Mucosa of stomach (tissue), 1 donor: ENCODE data around the gene JUN.

ENCODE experiments used
- H3K27me3 ChIP-seq: one replicate; pipeline ENCODE4 v1.7.0; 2013; ENCODE audit warnings: mild to moderate bottlenecking, low read length; ENCODE audit not compliant: control insufficient read depth, insufficient read depth
- H3K36me3 ChIP-seq: one replicate; pipeline ENCODE4 v1.7.0; 2013; ENCODE audit warnings: low read length; ENCODE audit not compliant: control insufficient read depth, insufficient read depth
- H3K4me1 ChIP-seq: one replicate; pipeline ENCODE4 v1.7.0; 2013; ENCODE audit warnings: mild to moderate bottlenecking, low read length; ENCODE audit not compliant: control insufficient read depth, insufficient read depth
- H3K4me3 ChIP-seq: one replicate; pipeline ENCODE4 v1.7.0; 2013; ENCODE audit warnings: low read length
- H3K9ac ChIP-seq: one replicate; pipeline ENCODE4 v1.7.0; 2013; ENCODE audit warnings: mild to moderate bottlenecking, low read length, moderate library complexity
- H3K9me3 ChIP-seq: one replicate; pipeline ENCODE4 v1.7.0; 2013; ENCODE audit warnings: mild to moderate bottlenecking, low read length, moderate library complexity; ENCODE audit not compliant: control insufficient read depth
- donor health status: Pancreatic carcinoma.

Gene JUN

DNA sequence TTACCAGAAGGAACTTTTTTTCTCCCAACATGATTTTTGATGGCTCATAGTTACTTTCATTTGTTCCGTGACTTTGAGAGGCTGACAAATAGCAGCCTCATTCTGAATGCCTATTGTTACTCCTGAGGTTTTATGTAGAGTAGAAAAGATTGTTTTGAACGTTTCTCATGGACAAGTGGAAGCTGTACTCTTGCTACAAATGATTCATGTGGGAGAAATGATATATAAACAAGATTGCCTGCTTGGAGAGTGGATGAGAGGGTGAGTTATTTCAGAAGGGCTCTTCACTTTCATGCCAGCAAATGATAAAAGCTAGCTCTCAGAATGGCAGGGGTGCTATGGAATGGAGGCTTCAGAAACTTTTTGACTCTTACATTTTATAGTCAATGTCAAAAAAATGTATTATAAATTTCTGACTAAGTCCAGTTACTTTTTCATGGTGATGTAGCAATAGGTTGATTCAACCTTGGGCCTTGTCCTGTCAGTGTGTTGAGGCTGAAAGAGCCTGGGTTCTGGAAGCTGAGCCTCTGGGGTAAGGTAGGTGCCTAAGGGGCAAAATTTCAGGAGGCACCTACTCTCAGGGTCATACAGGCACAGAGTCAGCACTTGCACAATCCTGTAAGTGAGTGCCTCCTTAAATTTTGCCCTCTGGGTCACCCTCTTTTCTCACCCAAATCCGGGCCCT, 19.4 kb downstream of the JUN start:
- Histone ChIP-seq H3K9ac (no peak overlapping the region), H3K36me3 (no peaks in the 10 kb centered on the region), H3K4me1 (peaks cover 6% of the 10 kb centered on the region), H3K4me3 (no peak overlapping the region), H3K9me3 (no peaks in the 10 kb centered on the region), H3K27me3 (no peaks in the 10 kb centered on the region)

DNA sequence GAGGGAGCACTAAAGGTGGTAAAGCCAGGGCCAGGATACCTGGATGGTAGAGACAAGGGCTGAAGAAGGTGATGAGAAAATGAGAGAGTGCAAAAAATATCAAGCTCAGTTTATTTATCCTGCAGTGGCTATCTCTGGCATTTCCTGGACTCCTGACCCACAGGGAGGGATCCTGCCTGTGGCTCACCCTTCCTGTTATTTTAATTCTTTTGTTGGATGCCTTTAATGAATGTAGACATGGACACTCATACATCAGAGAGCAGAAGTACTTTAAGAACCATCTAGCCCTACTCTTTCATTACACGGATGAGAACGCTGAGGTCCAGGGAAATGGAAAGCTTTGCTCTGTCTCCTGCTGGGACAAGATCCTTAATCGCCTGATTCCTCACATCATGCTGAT, 20.6 kb downstream of the JUN start:
- no peak overlapping the region for H3K4me3 ChIP-seq

DNA sequence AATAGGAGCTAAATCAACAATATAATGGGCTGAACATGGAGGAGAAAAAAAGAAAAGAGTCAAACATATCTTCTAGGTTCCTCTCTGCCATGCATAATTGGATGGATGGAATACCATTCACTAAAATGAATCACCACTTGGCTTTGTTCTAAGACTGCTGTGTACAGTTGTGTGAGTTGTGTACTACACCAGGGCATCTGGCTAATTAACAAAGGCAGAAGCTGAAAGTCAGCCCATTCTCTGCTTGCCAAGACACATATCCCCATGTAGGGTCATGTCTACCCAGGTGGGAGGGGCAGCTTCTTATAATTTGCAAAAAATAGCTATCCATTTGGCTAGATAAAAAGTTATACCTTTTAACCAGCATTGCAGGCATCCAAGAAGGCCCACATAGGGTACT, 21.0 kb downstream of the JUN start:
- Histone ChIP-seq H3K27me3 (no peaks in the 10 kb centered on the region), H3K36me3 (no peaks in the 10 kb centered on the region), H3K9ac (no peak overlapping the region), H3K4me1 (peaks cover 6% of the 10 kb centered on the region), H3K4me3 (no peak overlapping the region), H3K9me3 (no peaks in the 10 kb centered on the region)

More for the DNA sequence above, 20.6 kb downstream of the JUN start:
- Histone ChIP-seq H3K9ac (no peak overlapping the region), H3K27me3 (no peaks in the 10 kb centered on the region), H3K36me3 (no peaks in the 10 kb centered on the region), H3K4me1 (peaks cover 6% of the 10 kb centered on the region), H3K9me3 (no peaks in the 10 kb centered on the region)

DNA sequence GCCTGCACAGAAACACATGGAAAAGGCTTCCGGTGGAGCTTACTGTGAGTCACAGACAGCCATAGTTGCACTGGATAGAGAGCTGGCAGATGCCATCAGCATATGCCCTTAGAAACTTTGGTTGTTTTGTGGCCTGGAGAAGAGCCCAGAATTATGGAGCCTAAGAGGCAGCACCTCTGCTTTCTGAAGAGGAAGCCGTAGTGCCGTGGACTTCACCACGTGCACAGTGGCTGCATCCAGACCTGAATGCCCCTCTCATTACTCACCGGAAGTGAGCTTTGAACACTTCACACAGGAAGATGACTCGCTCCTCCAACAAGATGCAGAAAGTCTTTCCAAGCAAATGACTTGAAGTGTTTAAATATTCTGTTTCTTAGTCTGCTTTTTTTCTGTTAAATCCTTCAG, 28.4 kb downstream of the JUN start:
- Histone ChIP-seq H3K9ac (no peak overlapping the region), H3K4me3 (no peak overlapping the region), H3K27me3 (no peaks in the 10 kb centered on the region)

DNA sequence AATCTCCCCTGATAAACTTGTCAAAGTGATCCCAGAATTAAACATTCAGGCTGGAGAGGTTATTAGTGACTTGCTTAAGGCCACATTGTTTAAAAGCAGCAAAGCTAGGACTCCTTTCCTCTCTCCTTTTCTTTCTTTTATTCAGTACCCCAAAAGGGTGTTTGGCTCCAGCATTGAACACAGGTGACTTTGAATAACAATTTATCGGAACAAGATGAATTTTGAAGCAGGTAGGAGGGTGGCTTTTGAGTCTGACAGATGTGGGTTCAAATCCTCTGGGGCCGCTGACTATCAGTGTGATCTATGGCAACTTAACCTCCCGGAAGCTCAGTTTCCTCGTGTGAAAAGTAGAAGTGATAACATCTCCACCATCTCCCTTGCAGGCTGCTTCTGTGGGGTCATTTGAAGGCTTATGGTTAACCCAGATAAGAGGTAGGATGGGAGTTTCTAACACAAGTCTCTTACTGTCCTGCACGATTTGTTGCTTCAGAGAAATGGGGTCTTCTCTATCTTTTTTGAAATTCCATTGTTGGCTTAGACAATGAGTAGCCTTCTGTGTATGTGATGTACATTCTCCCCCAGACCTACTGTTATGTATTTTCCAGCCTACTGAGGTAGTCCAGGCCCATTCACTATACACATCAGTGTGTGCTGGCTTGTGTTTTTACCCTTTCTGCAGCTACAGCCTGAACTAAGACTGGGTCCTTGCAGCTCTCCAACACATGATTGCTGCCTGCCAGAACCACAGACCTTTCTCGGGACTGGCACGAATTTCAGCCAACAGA, 29.0 kb downstream of the JUN start:
- Histone ChIP-seq H3K36me3 (no peaks in the 10 kb centered on the region), H3K9ac (no peak overlapping the region), H3K9me3 (no peaks in the 10 kb centered on the region), H3K4me1 (peaks cover 7% of the 10 kb centered on the region), H3K4me3 (no peak overlapping the region), H3K27me3 (no peaks in the 10 kb centered on the region)

More for the DNA sequence above, 28.4 kb downstream of the JUN start:
- Histone ChIP-seq H3K9me3 (no peaks in the 10 kb centered on the region), H3K4me1 (peaks cover 7% of the 10 kb centered on the region), H3K36me3 (no peaks in the 10 kb centered on the region)

DNA sequence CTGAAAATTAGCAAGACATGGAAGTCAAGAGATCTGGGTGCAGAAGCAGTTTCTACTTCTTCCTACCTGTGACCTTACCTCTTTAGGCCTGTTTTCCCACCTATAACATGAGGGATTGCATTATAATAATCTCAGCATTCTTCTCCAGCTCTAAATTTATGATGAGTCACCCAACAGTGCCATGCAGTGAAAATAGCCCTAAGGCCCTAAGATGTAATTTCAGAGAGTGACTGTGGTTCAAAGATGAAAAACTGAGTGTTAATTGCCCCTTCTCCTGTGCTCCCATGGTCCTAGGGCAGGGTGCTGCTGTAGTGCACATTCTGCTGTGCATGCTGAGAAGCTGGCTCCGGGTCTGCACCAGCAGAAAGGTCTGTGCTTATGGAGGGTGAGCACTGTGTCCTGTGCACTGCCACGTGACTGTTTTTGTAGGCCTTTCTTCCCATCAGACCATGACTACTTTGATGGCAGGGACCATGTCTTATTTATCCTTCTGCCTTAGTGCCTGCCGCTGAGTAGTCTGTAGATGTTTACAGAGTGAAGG, 29.7 kb downstream of the JUN start:
- H3K9me3 ChIP-seq = no peaks in the 10 kb centered on the region
- peaks cover 7% of the 10 kb centered on the region for H3K4me1 ChIP-seq
- no peak overlapping the region for H3K9ac ChIP-seq
- H3K27me3 ChIP-seq = no peaks in the 10 kb centered on the region
- H3K36me3 ChIP-seq = no peaks in the 10 kb centered on the region
- no peak overlapping the region for H3K4me3 ChIP-seq

DNA sequence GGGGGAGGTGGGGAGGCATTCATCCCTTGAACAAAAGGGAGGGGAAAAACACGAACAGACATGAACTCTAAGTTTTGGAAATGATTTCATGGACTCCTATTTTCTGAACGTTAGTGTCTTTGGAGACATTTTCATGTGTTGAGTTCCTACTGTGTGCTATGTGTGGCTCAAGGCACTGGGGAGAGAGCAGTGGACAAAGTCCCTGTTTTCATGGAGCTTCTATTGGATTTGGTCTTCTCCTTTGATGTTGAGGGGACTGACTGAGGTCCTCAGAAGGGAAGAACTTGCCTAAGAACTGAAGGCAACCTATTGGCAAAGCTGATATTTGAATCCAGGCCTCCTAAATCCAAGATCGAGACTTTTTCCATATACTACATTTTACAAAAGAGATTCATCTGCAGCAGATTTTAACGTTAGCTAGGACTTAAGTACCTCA, 30.4 kb downstream of the JUN start:
- H3K36me3 ChIP-seq = no peaks in the 10 kb centered on the region
- H3K9me3 ChIP-seq = no peaks in the 10 kb centered on the region
- no peaks in the 10 kb centered on the region for H3K27me3 ChIP-seq
- no peak overlapping the region for H3K4me3 ChIP-seq
- H3K9ac ChIP-seq = no peak overlapping the region
- peaks cover 7% of the 10 kb centered on the region for H3K4me1 ChIP-seq

DNA sequence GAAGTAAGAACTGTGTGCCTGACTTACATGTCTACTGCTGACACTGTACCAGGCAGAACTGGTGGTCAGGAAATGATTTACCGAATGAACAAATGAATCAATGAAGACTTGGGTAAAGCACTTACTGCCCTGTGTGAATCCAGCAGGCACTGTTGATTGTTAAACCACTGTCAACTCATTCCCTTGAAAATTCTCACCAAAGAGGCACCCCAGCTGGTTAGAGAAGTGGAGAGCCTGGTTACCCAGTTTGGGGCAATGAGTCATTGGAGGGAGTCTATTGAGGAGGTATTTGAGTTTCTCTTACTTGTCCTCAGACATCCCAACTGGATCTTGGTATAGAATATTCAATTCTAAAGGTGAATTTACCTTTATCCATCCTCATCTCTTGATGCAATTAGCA, 34.2 kb downstream of the JUN start:
- Histone ChIP-seq H3K4me3 (no peak overlapping the region), H3K27me3 (no peaks in the 10 kb centered on the region), H3K9me3 (no peaks in the 10 kb centered on the region), H3K9ac (no peak overlapping the region), H3K4me1 (no peaks in the 10 kb centered on the region), H3K36me3 (no peaks in the 10 kb centered on the region)

DNA sequence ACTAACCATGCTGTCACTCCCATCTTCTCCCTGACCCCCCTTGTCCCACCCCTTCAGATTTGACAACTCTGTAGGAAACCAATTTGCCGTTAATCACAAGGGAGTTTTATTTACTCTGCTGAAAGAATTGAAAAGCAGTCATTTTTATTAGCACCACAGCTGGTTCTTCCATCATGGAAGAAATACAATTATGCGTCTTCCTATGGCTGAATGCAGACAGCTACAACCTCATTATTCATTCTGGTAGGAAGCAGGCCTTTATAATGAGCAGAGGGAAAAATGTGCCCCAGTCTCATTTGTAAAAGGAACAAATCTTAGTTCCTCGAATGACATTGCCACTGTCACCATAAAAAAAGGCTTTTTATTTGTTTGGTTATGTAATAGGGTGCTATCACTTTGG, 35.2 kb downstream of the JUN start:
- Histone ChIP-seq H3K9me3 (no peaks in the 10 kb centered on the region), H3K4me1 (no peaks in the 10 kb centered on the region), H3K27me3 (no peaks in the 10 kb centered on the region), H3K9ac (no peak overlapping the region), H3K4me3 (no peak overlapping the region), H3K36me3 (no peaks in the 10 kb centered on the region)

DNA sequence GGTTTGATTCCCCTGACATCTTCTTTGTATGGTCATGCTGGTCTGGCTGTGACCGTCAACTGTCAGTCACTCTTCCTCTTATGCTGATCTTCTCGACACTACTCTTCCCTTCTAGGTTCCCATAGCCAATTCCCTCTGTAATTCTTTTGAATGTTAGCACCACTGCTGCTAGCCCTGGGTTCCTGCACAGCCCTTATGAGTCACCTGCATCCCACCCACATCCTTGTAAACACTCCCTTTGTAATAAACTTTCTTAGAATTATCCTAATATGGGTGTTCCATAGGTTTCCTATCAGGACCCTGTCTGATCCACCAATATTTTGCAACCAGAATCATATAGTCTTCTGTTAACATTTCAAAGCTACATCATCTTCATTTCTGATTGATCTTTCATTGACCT, 37.1 kb downstream of the JUN start:
- Histone ChIP-seq H3K4me3 (no peak overlapping the region), H3K4me1 (no peaks in the 10 kb centered on the region), H3K27me3 (no peaks in the 10 kb centered on the region), H3K36me3 (no peaks in the 10 kb centered on the region), H3K9me3 (no peaks in the 10 kb centered on the region), H3K9ac (no peak overlapping the region)

DNA sequence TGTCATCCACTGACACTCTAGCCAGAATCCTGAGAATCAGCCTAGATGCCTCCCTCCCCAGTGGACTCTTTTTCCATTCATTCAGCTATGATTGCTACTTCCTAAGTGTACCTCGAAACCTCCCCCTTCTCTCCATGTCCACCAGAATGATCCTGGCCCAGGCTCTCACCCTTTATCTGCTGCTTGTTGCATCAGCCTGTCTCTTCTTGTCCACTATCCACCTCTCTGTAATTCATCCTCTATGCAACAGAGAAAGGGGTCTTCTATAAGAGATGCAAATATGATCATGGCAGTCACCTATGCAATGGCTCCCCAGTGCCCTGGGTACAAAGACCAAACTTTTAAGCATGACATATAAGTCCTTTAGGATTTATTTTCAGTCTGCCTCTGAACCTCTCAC, 37.7 kb downstream of the JUN start:
- no peaks in the 10 kb centered on the region for H3K9me3 ChIP-seq
- no peaks in the 10 kb centered on the region for H3K4me1 ChIP-seq

DNA sequence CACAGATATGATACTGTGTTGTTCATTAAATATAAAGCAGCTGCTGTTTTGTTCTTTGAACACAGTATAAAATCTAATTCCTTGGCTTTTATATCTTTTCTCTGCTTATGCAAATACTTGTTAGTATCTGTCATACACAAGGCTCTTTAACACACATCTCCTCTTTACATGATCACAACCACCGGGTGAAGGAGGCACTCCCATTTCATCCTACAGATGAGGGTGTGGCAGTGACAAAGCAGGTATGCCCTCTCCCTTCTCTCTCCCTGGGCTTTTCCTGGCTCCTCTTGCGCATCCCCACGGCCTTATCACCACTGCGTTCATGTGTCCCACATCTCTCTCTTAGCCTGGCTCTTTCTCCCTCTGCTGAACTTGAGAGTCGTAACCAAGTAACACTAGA, 38.2 kb downstream of the JUN start:
- no peak overlapping the region for H3K9ac ChIP-seq
- no peaks in the 10 kb centered on the region for H3K4me1 ChIP-seq
- H3K27me3 ChIP-seq = no peaks in the 10 kb centered on the region
- H3K9me3 ChIP-seq = no peaks in the 10 kb centered on the region
- H3K4me3 ChIP-seq = no peak overlapping the region
- no peaks in the 10 kb centered on the region for H3K36me3 ChIP-seq

More for the DNA sequence above, 37.7 kb downstream of the JUN start:
- H3K27me3 ChIP-seq = no peaks in the 10 kb centered on the region
- H3K4me3 ChIP-seq = no peak overlapping the region
- H3K9ac ChIP-seq = no peak overlapping the region
- H3K36me3 ChIP-seq = no peaks in the 10 kb centered on the region
